Epithelial cell of esophagus (primary cell): Measurements from ENCODE around the gene APIP.
A peak's percentile ranks its signal among the peaks of the same experiment; 100 is the strongest.

ENCODE experiments used
- DNase-seq: peaks from one replicate; pipeline ENCODE4 v3.0.0; 2010; ENCODE audit warnings: low read depth
- H3K4me3 ChIP-seq: 2 replicates; pipeline ENCODE4 v1.5.1; 2011; ENCODE audit warnings: mild to moderate bottlenecking, low read length, control low read depth
- CTCF ChIP-seq: IDR thresholded peaks from 2 replicates; pipeline ENCODE4 v1.5.1; 2011; ENCODE audit warnings: low read depth, mild to moderate bottlenecking, low read length, control low read depth, inconsistent platforms; ENCODE audit not compliant: insufficient read depth; ENCODE audit errors: missing control alignments

APIP gene

GRCh38 chr11:34957606-34958005 lies 41.4 kb upstream of the APIP start:
- H3K4me3 ChIP-seq: no peak overlapping the region
- no peak for DNase-seq
- no peak for TF ChIP-seq CTCF

- DNase-seq: no peak
- no peak overlapping the region for H3K4me3 ChIP-seq
- TF ChIP-seq CTCF: no peak
These were observed 41.0 kb upstream of the APIP start for GRCh38 chr11:34957206-34957605.

- TF ChIP-seq CTCF: no peak
- peak; percentile 21 for DNase-seq
- no peak overlapping the region for H3K4me3 ChIP-seq
These were observed 37.8 kb upstream of the APIP start for GRCh38 chr11:34953955-34954354.

- DNase-seq: no peak
- no peak for TF ChIP-seq CTCF
- no peak overlapping the region for H3K4me3 ChIP-seq
These were observed 32.5 kb upstream of the APIP start for GRCh38 chr11:34948696-34949095.

GRCh38 chr11:34944692-34945091 lies 28.5 kb upstream of the APIP start:
- H3K4me3 ChIP-seq: no peak overlapping the region
- no peak for DNase-seq
- TF ChIP-seq CTCF: no peak

- no peak for DNase-seq
- TF ChIP-seq CTCF: no peak
- no peak overlapping the region for H3K4me3 ChIP-seq
These were observed 25.5 kb upstream of the APIP start for GRCh38 chr11:34941688-34942087.

GRCh38 chr11:34940026-34940677 lies 24.0 kb upstream of the APIP start:
- TF ChIP-seq CTCF: no peak
- DNase-seq: no peak
- no peak overlapping the region for H3K4me3 ChIP-seq
